HFFc6 (cell line): Measurements from ENCODE around the gene SCYL1. TPM values are rescaled to one million over a fixed set of nuclear protein-coding genes. Genes with fewer than 3 reads are reported as not detected.
A peak's percentile ranks its signal among the peaks of the same experiment; 100 is the strongest.

Experiments used
- DNase-seq: peaks from one replicate; pipeline ENCODE4 v3.0.0-alpha.2; 2018
- H3K27ac Mint-ChIP-seq: 2 replicates; pipeline ENCODE4 v1.8.0; 2020; ENCODE audit warnings: mild to moderate bottlenecking, mixed read lengths
- H3K27me3 Mint-ChIP-seq: 2 replicates; pipeline ENCODE4 v1.8.0; 2021; ENCODE audit warnings: mild to moderate bottlenecking, moderate library complexity, mixed read lengths; ENCODE audit not compliant: insufficient read depth
- H3K36me3 Mint-ChIP-seq: 2 replicates; pipeline ENCODE4 v1.8.0; 2021; ENCODE audit warnings: low read depth, mixed read lengths
- H3K4me1 Mint-ChIP-seq: 2 replicates; pipeline ENCODE4 v1.8.0; 2020; ENCODE audit warnings: low read depth, mixed read lengths
- H3K4me3 Mint-ChIP-seq: 2 replicates; pipeline ENCODE4 v1.8.0; 2020; ENCODE audit warnings: mild to moderate bottlenecking, moderate library complexity, mixed read lengths
- H3K9me3 Mint-ChIP-seq: 2 replicates; pipeline ENCODE4 v1.8.0; 2020; ENCODE audit warnings: mild to moderate bottlenecking, mixed read lengths
- total RNA-seq, 6 experiments: library from RNA; stranded (reverse); fragmentation: NEBNext Ultra II Directional; extraction: Animal tissue kit (Norgen Biotek cat#: 25700); gene quantifications; 2 replicates in 1 of 6; 3 replicates in 5 of 6; pipeline ENCODE4 v1.2.3, GENCODE V29; 2021
- TF ChIP-seq, protein P1 (sequence below): fragments of 200-600 bp; sonication (generic); IDR thresholded peaks from 2 replicates; pipeline ENCODE4 v1.5.0; 2021; ENCODE audit warnings: antibody characterized with exemption, mild to moderate bottlenecking

Gene SCYL1
- total RNA-seq, 6 experiments from 2014 or later, result 120 to 137 (median 126) TPM

DNA sequence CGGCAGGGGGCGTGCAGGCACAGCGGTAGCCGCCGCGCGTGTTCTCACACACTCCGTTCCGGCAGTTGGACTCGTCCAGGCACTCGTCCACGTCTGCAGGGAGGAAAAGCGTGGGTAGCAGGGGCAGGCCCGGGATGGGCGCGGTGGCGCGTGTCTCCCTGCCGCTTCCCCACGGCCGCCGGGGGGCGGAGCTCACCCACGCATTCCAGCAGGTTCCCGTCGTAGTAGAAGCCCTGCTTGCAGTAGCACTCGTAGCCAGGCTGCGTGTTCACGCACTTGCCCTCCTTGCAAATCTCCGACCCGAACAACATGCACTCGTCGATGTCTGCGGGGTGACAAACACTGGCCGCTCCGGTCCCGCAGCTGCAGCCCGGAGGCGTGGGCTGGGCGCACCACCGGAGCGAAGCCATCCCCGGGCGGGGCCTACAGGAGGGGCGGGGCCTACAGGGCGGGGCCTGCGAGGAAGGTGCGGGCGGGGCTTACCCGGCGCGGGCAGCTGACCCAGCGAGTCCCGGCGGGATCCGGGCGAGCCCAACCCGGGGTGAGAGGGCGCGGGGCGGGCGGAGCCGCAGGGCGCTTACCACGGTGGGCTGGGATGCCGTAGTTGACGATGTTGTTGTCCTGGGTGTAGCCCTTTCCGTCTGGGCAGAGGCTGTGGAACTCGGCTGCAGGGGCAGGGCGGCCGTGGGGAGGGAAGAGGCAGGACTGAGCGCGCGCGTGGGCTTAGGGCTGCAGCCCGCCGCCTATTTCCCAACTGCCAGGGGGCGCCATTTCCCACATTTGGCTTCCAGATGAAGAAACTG is 15.6 kb downstream of the SCYL1 start:
- Mint-ChIP-seq H3K4me1 (peaks cover 13% of the 10 kb centered on the region), H3K36me3 (peaks cover 12% of the 10 kb centered on the region; the same call in 1 of the 2 replicates), H3K4me3 (peak overlapping the region; percentile 80), H3K27ac (peak overlapping the region; percentile 76), H3K9me3 (no peaks in the 10 kb centered on the region), H3K27me3 (peaks cover 10% of the 10 kb centered on the region)
- TF ChIP-seq, protein P1, sequence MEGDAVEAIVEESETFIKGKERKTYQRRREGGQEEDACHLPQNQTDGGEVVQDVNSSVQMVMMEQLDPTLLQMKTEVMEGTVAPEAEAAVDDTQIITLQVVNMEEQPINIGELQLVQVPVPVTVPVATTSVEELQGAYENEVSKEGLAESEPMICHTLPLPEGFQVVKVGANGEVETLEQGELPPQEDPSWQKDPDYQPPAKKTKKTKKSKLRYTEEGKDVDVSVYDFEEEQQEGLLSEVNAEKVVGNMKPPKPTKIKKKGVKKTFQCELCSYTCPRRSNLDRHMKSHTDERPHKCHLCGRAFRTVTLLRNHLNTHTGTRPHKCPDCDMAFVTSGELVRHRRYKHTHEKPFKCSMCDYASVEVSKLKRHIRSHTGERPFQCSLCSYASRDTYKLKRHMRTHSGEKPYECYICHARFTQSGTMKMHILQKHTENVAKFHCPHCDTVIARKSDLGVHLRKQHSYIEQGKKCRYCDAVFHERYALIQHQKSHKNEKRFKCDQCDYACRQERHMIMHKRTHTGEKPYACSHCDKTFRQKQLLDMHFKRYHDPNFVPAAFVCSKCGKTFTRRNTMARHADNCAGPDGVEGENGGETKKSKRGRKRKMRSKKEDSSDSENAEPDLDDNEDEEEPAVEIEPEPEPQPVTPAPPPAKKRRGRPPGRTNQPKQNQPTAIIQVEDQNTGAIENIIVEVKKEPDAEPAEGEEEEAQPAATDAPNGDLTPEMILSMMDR, result peak; percentile 89
- peak; percentile 81 for DNase-seq

DNA sequence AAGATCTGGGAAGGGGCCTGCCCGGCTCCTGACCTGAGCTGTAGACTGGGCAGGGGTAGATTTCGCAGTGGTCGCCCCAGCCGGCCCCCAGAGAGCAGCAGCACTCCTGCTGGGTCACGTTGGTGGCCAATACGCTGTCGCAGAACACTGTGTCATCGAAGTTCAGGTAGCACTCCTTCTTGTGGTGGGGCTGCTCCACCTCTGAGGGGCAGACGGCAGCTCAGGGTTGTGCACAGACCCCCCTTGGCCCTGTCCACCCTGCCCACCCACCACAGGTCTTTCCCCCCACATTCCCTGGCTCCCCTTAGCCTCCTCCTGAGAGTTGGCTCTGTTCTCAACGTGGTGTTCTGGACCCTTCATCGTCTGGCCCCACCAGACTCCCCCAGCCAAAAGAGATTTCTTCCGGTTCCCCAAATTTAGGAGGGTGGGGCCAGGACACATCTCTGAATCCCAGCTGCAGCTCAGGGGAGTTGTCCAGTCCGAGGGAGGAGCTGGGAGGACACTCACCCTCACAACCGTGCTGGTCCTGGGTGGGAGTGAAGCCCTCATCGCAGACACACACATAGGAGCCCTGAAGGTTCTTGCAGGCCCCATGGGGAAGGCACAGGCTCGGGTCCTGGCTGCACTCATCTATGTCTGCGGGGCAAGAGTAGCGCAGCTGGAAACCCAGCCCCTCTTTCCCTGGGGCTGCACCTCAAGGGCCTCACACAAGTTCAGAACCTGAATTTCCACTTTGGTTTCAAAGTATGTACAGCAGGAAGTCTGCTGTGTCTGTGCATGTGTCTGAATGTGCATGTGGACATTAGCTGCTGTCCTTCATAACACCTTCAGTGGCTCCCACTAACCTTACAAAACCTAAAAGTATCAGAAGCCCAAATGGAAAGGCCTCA is 16.5 kb downstream of the SCYL1 start:
- TF ChIP-seq, protein P1, result no peak; the same call in 1 of the 2 replicates
- peak overlapping the region; percentile 80 for H3K4me3 Mint-ChIP-seq
- peak overlapping the region; percentile 76 for H3K27ac Mint-ChIP-seq

DNA sequence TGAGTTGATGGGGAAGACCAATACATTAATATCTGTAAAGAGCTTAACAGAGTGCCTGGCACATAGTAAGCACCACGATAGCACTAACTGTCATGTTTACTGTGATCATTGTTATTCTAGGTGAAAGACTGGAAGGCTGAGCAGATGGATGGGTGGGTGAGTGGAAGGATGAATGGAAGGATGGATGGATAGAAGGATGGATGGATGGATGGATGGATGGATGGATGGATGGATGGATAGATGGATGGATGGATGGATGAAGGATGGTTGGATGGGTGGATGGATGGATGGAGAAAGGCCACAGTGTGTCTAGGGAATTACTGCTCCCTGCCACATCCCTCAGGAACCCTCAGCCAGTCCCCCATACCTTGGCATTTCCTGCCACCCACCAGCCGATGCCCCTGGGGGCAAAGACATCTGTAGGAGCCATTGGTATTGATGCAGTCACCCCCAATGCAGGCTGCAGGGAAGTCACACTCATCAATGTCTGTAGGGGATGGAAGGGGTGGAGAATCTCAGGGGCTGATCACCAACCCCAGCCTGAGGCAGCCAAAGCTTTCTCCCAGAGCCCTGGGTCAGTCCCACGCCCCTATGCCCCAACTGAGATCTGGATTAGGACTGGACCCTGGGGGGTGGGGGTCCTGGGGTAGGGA is 18.0 kb downstream of the SCYL1 start:
- Mint-ChIP-seq H3K36me3 (peaks cover 9% of the 10 kb centered on the region; the same call in 1 of the 2 replicates), H3K9me3 (no peaks in the 10 kb centered on the region), H3K27me3 (peaks cover 7% of the 10 kb centered on the region), H3K4me3 (no peak overlapping the region), H3K4me1 (peaks cover 13% of the 10 kb centered on the region), H3K27ac (peak overlapping the region; percentile 14; the same call in 1 of the 2 replicates)
- DNase-seq, result no peak
- TF ChIP-seq, protein P1, result no peak

More for the DNA sequence above, 16.5 kb downstream of the SCYL1 start:
- Mint-ChIP-seq H3K36me3 (peaks cover 12% of the 10 kb centered on the region; the same call in 1 of the 2 replicates), H3K27me3 (peaks cover 10% of the 10 kb centered on the region), H3K4me1 (peaks cover 13% of the 10 kb centered on the region), H3K9me3 (no peaks in the 10 kb centered on the region)
- DNase-seq, result no peak

DNA sequence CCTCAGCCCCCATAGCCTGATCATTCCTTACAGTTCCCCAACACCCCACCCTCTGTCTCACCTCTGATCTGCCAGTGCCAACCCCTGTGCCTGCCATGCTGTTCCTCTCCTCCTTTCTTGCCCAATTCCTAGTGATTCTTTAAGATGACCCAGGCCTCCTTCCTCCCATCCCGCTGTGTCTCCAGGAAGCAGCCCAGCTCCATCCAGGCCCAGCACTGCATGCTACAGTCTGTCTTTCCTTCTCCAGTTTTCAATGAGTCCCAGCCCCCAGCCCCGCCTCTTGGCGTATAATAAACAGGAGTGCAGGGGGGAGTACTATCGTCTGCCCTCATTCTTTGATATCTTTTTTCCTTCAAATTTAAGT is 21.0 kb downstream of the SCYL1 start:
- TF ChIP-seq, protein P1, result no peak
- peaks cover 3% of the 10 kb centered on the region for H3K27me3 Mint-ChIP-seq
- peaks cover 23% of the 10 kb centered on the region for H3K36me3 Mint-ChIP-seq
- DNase-seq, result no peak
- H3K4me1 Mint-ChIP-seq, result peaks cover 13% of the 10 kb centered on the region
- no peak overlapping the region for H3K4me3 Mint-ChIP-seq
- H3K27ac Mint-ChIP-seq, result no peak overlapping the region
- H3K9me3 Mint-ChIP-seq, result no peaks in the 10 kb centered on the region

DNA sequence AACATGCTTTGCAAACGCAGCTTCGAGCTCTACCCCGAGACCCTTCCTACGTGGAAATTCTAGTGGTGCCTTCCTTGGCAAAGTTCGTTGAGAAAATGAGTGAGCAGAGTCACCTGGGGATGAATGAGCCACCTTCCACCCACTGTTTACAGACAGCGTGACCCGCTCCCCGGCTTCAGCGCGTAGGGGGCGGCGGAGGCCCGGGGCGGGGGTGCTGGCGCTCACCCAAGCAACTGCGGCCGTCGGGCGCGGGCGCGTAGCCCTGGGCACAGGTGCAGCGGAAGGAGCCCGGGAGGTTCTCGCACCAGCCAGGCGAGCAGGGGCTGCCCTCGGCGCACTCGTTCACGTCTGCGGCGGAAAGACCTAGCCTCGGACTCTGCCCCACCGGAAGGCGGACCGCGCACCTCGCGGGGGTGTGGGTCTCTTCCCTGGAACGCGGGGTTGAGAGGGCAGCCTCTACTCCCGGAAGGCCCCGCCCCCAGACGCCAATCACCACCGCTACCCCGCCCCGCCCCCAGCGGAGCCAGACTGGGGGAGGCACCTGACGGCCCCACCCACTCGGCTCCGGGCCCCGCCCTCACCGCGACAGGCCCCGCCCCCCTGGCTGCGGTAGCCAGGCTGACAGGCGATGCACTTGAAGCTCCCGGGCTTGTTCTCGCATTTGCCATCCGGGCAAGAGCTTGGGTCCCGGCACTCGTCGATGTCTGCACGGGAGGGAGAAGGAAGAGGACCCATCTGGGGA is 21.5 kb downstream of the SCYL1 start:
- no peak for DNase-seq
- H3K36me3 Mint-ChIP-seq, result peaks cover 28% of the 10 kb centered on the region
- peaks cover 8% of the 10 kb centered on the region for H3K4me1 Mint-ChIP-seq
- peaks cover 3% of the 10 kb centered on the region for H3K27me3 Mint-ChIP-seq
- TF ChIP-seq, protein P1, result no peak
- H3K27ac Mint-ChIP-seq, result no peak overlapping the region
- no peaks in the 10 kb centered on the region for H3K9me3 Mint-ChIP-seq
- H3K4me3 Mint-ChIP-seq, result no peak overlapping the region
